GM21737 (cell line): ENCODE data around the gene PPM1G.

Experiments used
- ATAC-seq: cut with Tn5 transposase; IDR thresholded peaks from one replicate; pipeline ENCODE4 v1.9.1; 2021; ENCODE audit warnings: mild to moderate bottlenecking, moderate library complexity; ENCODE audit not compliant: unreplicated experiment

PPM1G gene

DNA sequence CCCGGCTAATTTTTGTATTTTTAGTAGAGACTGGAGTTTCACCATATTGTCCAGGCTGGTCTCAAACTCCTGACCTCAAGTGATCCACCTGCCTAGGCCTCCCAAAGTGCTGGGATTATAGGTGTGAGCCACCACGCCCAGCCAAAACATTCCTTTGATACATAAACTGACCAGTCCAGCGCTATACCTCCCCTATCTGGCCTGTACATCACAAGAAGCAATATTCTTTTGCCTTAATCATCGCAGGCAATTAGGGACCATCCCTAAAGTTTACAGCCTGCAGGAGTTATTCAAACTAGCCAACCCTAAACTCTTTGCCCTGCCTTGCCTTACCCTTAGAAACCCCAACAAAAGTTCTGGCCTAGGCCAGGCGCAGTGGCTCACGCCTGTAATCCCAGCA lies 6.8 kb upstream of the PPM1G start:
- ATAC-seq: no peak

DNA sequence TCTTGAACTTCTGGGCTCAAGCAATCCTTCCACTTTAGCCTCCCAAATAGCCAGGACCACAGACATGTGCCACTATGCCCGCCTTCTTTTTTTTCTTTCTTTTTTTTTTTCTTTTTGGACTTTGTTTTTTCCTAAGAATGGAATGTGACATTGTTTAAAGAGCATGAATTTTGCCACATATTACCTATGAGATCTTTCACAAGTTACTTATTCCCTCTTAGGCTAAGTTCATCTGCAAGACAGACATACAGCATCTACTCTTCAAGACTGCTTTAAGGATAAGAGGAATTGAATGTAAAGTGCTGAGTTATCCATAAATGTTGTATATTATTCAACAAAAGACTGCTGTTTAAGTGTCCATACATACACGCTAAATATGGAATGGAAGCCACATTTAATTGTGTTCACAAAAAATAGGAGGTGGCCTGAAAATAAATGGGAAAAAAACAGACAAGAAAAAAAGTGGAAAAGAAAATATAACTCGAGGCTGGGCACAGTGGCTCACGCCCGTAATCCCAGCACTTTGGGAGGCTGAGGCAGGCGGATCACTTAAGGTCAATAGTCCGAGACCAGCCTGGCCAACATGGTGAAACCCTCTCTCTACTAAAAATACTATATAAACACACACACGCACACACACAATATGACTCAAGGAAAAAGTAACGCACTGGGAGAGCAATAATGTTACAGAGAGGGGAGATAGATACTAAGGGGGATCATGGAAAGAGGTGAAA lies 3.2 kb upstream of the PPM1G start:
- ATAC-seq: no peak

DNA sequence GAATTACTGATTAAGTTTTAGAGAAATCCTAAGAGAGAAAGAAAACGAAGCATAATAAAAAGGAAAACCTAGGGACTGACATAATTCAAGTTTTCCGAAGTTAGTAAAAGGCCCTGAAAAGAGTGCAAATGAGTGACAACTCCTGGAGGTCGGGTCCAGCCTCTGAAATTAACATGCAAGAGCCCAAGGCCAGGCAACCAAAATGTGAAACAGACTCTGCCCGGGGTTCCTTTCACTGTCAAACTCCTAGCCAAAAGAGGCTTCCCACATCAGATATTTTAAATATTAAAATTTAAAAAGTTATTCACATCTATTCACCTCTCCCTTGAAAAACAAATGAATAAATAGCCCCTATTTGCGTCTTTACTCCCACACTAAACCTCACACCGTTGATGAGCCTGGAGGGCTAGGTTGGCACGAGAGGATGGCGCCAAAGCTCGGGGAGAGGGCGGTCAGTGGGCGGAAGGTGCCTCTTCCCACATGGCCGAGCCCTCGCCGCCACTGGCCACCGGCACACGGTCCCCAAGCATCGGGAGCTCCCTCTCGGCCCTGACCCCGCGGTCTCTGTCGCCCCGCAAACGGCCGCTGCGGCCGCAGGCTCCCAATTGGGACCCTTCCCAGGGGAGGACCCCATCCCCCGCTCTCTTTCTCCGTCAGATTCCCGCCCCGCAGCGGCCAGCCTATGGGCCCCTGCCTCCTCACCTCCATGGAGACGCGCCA lies 630 bp downstream of the PPM1G start:
- peak; percentile 21 for ATAC-seq

DNA sequence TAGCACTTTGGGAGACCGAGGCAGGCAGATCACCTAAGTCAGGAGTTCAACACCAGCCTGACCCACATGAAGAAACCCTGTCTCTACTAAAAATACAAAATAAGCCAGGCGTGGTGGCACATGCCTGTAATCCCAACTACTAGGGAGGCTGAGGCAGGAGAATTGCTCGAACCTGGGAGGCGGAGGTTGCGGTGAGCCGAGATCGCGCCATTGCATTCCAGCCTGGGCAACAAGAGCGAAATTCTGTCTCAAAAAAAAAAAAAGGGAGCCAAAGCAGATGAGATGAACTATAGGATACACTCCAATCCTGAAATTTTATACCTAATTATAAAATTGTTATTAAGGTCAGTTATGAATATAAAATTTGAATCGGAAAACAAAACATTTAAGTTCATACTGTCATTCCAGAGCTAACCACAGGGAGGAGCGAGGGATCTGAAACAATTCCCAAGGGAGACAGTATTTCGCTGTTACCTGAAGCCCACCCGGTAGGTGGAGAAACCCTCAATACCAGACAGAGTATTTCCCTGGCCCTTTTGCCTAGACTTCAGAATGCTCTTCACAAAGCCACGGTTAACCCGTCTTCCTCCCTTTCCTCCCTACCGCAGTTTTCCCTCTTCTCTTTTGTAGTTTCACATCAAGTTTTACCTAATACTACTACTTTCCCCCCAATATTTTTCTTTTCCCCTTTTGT lies 1.4 kb downstream of the PPM1G start:
- ATAC-seq: no peak

DNA sequence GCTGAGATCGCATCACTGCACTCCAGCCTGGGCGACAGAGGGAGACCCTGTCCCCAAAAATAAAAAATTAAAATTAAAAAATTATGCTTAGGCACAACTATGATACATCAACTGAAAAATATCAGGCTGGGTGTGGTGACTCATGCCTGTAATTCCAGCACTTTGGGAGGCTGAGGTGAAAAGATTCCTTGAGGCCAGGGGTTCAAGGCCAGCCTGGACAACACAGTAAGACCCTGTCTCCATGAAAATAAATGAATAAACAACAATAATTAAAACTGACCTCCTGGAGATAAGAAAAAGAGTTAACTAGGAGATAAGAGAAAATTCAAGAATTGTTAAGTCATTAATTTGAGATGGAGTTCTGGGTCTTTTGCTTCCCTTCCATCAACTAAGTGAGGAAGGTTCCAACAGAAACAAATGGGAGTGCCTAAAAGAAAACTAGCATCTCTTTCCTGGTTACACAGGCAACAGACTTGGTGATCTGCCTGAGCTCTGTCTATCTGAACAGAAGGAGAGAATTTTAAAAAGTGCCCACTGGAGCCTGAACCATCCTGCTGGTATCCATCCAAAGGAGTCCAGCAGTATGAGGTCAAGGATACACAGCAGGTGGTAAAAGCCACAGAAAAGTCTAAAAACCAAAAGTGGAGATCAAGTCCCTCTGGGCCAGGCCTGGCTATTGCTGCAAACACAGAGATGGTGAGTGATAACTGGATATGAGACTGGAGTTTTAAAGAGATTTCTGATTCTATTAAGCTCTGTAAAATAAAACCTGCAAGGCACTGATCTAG lies 8.8 kb downstream of the PPM1G start:
- ATAC-seq: no peak

DNA sequence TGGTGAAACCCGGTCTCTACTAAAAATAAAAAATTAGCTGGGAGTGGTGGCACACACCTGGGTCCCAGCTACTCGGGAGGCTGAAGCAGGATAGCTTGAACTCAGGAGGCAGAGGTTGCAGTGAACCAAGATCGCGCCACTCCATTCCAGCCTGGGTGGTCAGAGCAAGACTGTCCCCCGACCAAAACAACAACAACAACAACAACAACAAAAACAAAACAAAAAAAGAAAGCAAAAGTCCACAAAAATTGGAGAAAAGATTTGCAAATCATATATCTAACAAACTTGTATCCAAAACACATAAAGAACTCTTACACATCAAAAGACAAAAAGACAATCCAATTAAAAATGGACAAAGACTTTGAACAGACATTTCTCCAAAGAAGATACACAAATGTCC lies 10.4 kb downstream of the PPM1G start:
- ATAC-seq: no peak

DNA sequence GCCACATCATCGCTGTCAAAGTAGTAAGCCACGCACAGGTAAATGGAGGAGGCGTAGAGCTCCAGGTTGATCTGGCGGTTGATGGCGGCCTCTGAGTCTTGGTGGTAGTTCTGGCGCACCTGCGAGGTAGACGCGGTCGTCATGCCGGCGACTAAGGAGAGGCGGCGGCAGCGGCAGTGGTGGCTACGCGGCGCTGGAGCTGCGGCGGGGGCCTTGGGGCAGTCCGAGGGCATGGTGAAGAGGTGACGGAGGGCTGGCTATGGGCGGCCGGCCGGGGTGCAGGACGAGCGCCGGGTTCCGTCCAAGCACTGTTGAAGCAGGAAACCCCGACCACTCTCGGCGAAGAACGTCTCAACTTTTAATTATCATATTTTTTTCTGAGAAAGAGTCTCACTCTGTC lies 16.2 kb downstream of the PPM1G start:
- ATAC-seq: no peak

DNA sequence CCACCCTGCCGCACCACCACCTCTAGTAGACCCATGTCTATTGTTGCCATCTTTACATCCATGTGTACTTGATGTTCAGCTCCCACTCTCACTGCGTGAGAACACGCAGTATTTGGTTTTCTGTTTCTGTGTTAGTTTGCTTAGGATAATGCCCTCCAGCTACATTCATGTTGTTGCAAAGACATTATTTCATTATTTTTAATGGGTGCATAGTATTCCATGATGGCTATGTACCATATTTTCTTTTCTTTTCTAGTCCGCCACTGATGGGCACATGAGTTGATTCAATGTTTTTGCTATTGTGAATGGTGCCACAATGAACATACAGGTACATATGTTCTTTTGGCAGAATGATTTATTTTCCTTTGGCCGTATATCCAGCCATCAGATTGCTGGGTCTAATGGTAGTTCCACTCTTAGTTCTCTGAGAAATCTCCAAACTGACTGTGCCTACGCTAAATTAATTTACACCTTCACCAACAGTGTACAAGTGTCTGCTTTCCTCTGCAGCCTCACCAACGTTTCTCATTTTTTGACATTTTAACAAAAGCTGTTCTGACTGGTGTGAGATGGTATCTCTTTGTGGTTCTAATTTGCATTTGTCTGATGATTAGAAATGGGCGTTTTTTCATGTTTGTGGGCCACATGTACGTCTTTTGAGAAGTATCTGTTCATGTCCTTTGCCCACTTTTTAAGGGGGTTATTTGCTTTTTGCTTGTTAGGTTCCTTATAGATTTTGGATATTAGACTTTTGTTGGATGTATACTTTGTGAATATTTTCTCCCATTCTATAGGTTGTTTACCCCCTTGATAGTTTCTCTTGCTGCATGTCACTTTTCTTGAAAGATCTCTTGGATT lies 18.3 kb downstream of the PPM1G start:
- ATAC-seq: no peak

DNA sequence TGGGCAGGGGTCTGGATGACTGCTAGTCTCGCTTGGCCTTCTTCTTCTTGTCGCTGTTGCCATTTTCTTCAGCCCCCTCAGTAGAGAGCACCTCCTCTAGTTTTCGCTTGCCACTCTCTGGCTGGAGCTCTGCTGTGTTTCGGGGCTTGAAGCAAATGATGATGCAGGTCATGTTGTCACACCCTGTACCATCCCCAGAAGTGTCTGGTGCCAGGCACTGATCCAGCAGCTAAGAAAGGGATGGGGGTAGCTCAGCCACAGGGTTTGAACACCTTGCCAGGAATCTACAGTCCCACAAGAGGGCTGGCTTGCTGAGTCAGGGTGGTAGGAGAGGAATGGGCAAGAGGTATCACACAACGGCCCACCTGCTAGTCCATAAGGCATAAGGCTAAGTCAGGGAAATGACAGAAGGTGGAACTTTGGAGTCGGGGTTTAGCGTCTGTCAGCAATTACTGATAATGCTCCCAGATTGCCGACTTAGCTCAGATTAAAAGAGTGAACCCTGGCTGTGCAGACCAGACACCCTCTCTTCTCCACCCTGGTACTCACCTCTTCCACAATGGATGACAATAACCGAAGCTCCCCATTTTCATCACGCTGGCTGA lies 27.7 kb downstream of the PPM1G start:
- ATAC-seq: no peak

DNA sequence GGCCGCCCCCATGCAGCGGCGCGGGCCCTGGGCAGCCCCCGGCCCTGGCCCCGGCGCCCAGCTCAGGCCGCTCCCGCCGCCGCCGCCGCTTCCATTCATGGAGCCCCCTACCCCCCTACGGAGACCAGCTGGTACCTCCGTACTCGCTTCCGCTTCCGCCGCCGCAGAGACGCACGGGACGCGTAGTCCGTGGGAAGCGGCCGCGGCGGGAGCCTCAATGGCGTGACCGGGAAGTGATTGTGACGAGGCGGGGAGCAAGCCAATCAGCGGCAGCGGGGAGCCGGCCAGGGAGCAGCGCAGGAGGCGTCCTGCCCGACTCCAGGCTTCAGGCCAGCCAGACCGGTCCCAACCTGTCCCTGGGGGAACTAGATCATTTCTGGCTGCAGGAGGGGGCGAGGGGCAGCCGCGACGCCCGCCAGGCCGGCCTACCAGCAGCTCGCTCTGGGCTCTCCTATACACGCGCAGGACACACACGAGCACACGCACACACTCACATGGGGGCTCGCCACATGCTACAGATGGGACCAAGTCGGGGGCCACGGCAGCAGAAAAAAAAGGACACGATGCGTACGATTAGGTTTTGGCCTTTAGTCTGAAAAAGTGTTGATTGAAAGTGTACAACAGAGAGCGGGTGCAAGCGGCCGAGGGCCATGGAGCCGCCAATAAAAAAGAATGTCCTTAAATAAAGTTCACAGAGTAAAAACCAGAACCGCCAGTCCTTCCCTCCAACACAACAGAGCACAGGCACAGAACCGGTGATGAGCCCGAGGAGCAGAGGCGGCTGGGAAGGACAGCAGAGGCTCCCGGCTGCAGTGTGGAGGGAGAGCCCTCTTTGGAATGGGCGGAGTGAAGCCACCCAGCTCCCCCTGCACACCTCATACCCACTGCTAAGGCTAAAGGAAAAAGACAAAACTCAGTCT lies 28.5 kb downstream of the PPM1G start, which contains the start of gene ZNF513:
ZNF513 (minus strand) TSS at position 109 of the 920 bp plus-strand sequence. CDS start 208 bp downstream, outside the sequence.
- ATAC-seq: peak; percentile 76

DNA sequence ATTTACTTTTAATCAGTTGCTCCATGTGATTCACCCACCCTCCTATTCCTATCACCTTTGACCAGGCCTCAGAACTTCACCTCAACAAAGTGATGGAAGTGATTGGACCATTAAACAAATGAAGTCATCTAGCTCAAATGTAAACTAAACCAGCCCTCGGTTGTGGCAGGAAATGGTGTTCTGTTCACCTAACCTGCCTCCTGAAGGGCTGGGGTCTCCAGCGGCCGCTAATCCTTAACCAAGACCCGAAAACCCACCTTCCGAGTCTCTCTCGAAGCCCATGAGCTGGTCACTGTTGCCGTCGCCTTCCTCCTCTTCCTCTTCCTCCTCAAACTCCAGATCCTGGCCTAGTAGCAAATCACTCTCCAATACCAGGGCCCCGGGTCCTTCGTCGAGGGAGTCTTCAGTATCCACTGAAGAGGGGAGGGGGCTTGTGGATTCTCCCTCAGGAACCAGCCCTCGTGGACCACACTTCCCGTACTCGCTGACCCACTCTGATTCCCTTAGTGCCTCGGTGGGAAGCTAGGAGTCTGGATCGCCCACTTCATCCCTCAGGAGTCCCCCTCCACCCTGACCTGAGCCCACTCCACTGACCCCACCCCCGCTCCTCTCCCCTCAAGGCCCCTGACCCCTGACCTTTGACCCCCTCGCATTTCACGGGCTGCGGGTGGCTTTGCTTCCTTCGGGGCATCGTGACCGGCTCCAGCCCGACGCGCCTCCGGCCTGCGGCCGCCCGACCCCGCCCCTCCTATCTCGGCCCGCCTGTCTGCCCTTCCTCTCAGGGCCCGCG lies 29.4 kb downstream of the PPM1G start:
- ATAC-seq: no peak

DNA sequence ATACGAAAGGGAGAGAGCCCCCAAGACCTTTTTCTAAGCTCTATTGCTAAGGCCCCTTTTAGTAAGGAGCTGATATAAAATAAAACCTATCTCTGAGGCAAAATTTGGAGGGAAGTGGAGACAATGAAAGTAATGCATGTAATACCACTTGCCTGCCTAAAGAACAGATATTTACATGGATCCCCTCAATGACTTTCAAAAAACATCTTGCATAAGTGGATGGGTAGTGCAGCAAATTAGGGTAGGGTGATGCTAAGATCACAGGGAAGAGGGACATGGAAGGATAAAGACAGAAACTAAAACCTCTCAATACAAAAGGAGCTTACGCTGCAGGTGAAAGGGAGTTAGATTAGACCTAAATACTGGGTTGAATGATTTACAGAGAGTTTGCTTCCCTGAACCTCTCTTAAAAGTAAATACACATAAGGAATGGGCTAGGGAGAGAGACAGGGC lies 30.0 kb downstream of the PPM1G start:
- ATAC-seq: no peak

DNA sequence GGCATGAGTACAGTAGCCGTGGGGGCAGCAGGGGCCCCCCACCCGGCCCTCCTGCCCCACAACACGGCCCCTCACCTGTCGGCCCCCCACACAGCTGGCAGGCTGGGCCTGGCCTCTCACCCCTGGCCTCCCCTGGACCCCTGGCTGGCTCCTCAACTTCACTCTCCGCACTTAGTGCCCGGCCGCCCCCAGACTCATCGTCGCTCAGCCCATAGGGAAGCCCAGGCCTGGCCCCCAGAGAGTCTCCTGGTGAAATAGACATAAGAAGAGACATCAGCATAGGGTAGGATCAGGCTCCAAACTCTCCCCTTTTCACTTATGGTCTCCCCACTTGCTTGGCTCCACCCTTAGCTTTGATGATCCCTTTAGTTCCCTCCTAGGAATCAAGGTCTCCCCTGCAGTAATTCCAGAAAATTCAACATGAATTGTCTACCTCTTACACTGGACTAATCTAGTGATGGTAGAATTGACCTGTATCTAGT lies 30.5 kb downstream of the PPM1G start:
- no peak for ATAC-seq

DNA sequence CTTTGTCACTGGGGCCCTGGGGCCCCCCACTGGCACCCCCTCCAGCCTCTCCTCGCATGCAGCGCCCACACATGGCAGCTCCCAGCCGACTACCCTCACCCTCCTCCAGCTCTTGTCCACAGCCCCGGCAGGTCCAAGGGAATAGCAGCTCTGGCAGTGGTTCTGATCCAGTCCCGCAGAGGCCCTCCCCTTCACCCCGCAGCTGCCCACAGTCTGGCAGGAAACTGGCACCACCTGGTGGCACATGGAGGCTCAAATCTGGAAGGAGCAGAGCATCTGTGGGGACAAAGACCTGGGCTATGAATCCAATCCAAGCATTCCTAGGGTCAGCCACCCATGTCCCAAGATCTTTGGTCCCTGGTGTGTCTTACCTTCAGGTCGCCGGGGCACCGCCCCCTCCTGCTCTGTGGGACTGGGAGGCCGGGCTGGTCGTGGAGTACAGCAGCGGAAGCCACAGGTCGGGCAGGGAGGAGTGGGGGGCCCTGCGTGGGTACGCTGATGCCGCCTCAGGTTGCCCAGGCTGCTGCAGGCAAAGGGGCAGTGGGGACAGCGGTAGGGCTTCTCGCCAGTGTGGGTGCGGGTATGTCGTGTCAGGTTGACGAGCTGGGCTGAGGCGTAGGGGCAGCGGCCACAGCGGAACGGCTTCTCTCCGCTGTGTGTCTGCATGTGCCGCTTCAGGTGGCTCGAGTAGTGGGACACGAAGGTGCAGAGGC lies 31.1 kb downstream of the PPM1G start:
- ATAC-seq: no peak

DNA sequence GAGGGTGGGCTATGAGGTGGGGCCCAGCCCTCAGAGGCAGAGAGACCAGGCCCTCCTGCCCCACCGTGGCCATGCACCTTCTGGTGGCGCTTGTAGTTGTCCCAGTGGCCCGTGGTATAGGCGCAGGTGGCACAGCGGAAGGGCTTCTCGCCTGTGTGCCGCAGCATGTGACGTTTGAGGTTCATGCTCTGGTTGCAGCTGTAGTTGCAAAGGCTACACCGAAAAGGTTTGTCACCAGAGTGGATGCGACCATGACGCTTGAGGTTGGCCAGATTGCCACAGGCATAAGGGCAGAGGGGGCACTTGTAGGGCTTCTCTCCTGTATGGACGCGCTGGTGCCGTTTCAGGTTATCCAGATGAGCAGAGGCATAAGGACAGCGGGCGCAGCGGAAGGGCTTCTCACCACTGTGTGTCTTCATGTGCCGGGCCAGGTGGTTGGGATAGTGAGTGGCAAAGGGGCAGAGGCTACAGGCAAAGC lies 31.7 kb downstream of the PPM1G start:
- no peak for ATAC-seq

DNA sequence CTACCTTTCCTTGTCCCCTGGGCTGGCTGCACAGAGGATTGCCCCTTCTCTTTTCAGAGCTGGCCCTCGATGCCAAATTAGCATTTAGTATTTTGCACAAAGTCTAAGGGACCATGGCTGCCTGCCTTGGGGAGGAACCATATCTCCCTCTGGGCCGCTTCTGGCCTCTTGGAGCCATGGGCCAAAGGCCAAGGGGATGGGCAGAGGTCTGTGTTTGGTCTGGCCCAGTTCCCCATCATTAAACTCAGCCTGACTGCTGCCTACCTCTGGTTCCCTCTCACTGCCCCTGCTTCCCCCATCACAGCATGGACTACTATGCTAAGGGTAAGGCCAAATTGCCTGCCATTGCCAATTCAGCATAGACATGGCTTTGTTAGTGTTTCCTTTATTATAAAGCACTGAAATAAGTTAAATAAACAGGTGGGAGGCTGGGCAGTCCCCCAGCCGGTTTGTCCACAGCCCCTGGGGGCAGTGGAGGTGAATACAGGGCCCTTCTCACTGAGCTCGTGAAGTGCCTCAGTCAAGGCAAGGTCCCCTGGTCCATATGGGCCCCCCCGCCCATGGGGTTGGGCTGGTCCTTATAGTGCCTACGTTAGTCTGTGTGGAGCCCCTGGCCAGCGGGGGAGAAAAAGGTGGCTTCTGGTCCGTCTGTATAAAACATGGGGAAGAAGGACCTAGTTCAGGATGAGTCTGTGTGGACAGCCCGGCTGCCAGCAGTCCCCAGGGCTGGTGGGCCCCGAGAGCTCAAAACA lies 32.3 kb downstream of the PPM1G start:
- no peak for ATAC-seq
